IPS DF 4.7 (cell line): ENCODE results near the gene SHFL.

ENCODE experiments used
- DNase-seq: peaks from one replicate; pipeline ENCODE4 v3.0.0-alpha.2; 2013; ENCODE audit warnings: low spot score; ENCODE audit errors: extremely low read depth

SHFL gene

DNA sequence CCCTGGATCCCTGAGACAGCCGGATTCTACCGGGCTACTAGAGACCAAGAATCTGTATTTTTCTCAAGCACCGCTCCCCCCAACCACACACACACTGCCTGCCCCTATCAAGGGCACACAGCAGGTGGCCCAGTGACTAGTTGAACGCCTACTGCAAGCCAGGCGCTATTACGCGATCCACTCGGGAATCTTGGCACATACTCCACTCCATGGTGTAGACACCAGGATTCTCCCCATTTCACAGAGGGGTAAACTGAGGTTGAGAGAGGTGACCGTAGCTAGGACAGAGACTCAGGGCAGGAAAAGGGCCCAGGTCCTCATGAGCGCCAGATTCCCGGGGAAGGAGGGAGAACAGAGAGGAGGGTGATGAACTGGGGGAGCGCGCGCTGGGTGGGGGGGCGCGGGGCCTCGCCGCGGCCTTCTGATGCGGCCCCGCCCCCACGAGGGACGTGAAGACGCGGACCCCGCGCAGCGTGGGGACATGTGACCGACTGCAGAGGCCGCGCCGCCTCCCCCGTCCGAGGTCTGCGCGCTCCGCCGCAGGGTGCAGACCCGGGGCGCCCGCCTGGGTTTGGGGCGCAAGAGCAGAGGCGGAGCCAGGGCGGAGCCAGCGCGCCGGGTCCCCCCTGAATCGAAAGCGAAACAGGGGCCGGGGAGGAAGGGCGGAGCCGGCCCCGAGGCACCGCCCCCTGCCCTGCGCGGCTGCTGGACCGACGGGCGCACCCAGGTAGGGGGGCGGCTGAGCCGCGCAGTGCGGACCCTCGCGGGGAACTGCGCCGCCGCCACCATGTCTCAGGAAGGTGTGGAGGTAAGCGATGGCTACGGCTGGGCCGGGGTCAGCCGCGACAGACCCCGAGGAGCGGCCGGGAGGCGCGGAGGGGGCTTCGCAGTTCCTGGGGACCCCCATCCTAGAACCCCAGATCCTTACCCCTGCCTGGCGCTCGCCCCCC, at the start of gene SHFL:
TSS of gene SHFL (plus strand) at position 677 of the 950 bp plus-strand sequence. CDS start at position 788, 111 bp downstream.
- DNase-seq, result no peak

DNA sequence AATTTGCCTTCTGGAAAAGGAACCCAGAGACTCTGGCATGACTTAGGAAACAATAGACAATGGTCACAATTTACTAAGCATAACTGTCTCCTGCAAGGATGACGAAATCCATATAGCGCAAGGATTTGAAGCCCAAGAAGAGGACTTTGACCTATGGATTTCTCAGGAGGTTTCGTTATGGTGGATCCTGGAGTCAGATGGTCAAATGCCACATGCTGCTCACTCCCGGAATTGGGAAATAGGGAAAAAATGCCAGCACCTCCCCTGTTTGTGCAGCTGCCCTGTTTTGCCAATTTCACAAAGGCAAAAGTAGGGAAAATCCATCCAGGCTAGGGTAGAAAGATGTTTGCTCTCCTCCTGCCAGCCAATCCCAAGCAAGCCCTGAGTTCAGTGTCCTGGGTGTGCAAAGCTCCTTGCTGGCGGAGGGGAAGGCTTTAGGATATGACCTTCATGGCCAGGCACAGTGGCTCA, 49.5 kb upstream of the SHFL start:
- DNase-seq, result no peak

- DNase-seq, result no peak
Observed at GRCh38 chr19:10037367-10037766, 48.8 kb upstream of the SHFL start.

GRCh38 chr19:10037809-10038208, 48.3 kb upstream of the SHFL start:
- DNase-seq, result no peak

DNA sequence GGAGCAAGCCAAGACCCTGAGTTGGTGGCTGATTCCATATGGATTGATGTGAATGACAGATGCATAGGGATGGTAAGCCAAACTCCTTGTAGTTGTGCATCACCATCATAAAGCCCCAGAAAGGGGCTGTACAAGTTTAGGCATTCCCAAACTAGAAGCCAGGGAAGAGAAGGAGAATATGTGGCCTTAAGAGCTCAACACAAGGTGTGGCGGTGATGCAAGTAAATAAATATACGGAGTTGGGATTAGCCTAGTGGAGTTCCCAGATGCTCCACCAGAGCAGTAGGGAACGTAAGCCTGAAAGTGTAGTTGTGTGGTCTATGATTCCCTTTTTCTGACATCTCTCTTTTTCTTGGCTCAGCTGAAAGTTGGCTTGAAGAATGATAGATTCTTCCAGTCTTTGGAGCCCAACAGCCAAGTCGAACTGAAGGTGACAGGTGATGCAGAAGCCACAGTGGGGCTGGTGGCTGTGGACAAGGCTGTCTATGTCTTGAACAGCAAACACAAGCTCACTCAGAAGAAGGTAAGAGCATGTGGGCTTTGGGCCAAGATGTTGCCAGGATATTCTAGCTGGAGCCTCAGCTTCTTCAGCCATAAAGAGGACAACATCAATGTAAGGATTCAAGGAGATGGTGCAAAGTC, 42.7 kb upstream of the SHFL start:
- DNase-seq, result no peak

- DNase-seq, result no peak
Observed at GRCh38 chr19:10044390-10044789, 41.7 kb upstream of the SHFL start.

- DNase-seq, result no peak
Observed at GRCh38 chr19:10045371-10045770, 40.7 kb upstream of the SHFL start.

- no peak for DNase-seq
Observed at GRCh38 chr19:10049626-10050025, 36.5 kb upstream of the SHFL start.

DNA sequence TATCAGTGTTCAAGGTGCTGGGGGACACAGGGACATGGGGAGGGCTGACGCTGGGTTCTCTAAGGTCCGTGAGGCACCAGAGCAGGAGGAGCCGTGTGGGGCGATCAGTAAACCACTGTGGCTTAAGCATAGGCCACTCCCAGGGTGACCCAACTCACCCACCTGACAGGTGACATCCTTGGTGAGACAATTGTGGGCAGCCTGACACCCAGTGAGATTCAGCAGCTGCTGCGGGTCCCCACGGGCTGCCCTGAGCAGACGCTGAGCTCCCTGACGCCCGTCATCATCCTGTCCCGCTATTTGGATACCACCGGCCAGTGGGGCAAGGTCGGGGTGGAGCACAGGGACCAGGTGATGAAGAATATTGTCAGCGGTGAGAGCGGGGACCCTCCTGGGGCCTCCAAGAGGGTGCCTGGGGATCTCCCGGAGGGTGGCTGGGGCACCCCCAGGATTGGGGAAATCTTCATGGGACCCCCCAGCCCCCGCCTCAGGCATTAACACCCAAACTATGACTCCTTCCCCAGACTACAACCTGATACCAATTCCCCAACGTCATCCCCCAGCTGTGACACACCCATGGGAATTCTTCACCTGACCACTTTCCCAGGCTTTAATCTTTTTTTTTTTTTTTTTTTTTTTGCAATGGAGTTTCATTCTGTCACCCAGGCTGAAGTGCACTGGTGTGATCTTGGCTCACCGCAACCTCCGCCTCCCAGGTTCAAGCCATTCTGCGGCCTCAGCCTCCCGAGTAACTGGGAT, 33.3 kb upstream of the SHFL start:
- no peak for DNase-seq

- no peak for DNase-seq
Observed at GRCh38 chr19:10061717-10062310, 24.3 kb upstream of the SHFL start.

- DNase-seq, result no peak
Observed at GRCh38 chr19:10068205-10068604, 17.9 kb upstream of the SHFL start.

DNA sequence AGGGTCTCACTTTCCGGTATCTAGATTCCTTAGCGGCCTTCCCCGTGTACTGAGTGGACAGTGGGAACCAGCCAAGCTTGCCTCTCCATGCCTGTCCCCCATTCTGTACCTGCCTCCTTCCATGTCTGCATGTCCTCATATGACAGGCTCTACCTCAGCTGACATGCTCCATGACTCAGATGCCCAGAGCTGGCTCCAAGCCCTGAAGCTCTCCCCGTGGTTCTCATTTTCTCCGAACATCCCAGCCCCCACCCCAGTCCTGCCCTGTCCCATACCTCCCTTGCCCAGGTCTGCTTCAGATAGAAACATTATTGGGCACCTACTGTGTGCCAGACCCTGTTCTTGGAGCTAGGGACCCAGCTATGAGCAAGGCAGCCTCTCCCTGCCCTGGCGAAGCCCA, 17.1 kb upstream of the SHFL start:
- DNase-seq, result no peak

DNA sequence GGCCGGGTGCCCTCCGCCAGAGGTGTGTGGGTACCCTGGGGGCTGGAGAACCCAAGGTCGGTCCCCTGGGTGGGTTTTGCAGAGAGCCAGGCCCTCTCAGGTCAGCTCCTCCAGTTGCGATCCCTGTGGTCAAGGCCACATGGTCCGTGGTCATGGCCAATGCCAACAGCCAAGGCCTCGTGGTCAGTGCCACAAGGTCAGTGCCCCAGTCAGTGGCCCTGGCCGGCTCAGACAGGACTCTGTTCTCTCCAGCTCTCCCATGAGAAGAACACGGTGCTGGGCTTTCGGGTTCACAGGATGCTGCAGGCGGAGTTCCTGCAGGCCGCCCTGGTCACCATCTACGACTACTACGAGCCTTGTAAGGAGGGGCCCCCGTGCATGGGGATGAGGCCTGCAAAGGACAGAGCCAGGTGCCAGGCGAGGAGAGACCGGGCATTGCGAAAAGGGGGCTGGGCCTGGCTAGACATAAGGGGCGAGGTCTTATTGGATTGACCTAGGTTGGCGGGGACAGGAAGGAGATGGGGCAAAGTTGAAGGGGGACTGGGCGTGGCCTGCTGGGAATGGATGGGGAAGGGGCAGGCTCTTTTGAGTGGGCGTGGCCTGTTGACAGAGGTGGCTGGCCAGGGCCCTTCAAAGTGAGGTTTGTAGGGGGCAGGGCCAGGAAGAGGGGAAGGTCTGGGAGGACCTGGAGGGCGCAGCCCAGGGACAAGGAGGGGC, 15.2 kb upstream of the SHFL start:
- DNase-seq, result no peak

DNA sequence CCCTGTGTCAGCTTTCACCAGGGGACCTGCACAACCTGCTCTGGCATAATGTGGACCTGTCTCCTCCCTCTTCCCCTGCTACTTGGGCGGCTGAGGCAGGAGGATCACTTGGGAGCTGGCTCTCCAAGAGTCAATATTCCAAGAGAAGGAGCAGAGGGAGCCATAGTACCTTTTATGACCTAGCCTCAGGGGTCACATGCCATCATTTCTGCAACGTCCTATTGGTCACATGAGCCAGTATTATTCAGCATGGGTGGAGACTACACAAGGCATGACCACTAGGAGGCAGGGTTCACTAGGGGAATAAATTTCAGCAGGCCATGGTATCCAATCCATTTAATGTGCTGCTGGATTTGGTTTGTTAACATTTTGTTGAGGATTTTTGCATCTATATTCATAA, 12.0 kb upstream of the SHFL start:
- no peak for DNase-seq

DNA sequence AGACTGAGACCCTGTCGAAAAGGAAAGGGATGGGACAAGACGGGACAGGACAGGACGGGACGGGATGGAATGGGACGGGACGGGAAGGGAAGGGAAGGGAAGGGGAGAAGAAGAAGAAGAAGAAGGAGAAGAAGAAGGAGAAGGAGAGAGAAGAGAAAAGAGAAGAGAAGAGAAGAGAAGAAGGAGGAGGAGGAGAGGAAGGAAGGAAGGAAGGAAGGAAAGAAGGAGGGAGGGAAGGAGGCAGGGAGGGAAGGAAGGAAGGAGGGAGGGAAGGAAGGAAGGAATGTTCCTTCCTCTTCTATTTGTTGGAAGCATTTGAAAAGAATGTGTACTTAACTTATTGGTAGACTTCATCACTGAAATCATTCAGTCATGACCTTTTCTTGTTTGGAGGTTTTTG, 9.6 kb upstream of the SHFL start:
- DNase-seq, result no peak

DNA sequence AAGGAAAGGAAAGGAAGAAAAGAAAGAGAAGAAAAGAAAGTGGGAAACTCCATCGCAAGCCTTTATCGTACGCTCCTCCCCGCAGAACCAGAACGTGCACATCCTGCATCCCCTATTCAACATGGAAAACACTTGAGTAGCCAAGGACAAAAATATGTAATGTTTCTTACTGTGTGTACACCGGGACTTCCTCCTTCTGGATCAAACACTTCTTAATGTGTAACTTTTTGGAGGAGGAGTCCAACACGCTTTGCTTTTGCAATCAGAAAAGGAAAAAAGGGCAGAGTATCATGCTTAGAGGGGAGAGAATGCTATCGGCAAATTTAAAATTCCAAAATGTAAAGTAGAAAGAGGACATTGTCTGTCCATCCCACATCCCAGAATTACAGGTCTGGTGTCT, 7.8 kb upstream of the SHFL start:
- no peak for DNase-seq

- no peak for DNase-seq
Observed at GRCh38 chr19:10079031-10079453, 7.1 kb upstream of the SHFL start.

DNA sequence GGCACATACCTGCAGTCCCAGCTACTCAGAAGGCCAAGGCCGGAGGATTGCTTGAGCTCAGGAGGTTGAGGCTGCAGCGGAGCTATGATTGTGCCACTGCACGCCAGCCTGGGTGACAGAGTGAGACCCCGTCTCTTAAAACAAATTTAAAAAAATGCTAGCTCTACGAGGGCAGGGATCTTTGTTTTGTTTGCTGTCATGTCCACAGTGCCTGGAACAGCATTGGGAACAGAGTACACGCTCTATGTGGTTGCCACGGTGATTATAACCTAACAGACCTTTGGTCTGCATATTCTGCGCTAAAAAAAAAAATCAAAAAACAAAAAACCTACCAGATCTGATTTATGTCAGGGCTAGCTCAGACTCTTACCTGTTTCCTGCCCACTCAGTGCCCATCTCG, 2.2 kb upstream of the SHFL start:
- DNase-seq, result no peak

GRCh38 chr19:10084803-10085202, 1.3 kb upstream of the SHFL start:
- no peak for DNase-seq

DNA sequence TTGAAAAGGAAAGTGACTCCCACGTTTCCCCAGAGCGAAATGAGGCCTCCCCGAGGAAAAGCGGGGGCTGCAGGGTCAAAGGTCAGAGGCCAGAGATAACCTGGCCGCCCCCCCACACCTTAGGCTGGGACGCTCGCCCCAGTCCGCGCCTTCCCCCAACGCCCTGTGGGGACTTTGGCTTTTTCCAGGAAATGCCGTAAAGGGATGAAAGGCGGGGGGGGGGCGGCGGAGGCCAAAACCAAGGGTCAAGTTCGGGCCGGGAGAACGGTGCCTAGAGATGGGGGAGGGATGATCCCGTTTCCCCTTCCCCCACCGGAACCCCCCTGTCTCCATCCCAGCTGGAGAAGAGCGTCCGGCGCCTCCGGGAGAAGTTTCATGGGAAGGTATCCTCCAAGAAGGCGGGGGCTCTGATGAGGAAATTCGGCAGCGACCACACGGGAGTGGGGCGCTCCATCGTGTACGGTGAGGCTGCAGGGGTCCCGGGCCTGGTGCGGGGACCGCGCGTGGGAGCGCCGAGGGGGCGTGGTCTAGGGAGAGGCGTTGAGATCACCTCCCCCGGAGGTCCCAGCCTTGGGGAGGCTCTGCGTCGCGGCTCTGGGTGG, 575 bp downstream of the SHFL start:
- DNase-seq, result no peak
